Bronchial epithelial cell (primary cell): ENCODE results near the gene IFITM1. TPM values are rescaled to one million over a fixed set of nuclear protein-coding genes. Genes with fewer than 3 reads are reported as not detected.

ENCODE experiments used
- DNase-seq: peaks from one replicate; pipeline ENCODE4 v3.0.0-alpha.2; 2010; ENCODE audit warnings: low read depth
- FAIRE-seq: peaks from 2 replicates; lab custom pipeline; 2011; peaks lifted over from hg19 to GRCh38; lab: Jason Lieb, UNC
- H3K27me3 ChIP-seq: 2 replicates; pipeline ENCODE4 v1.5.1; 2011; ENCODE audit warnings: low read length; ENCODE audit not compliant: control insufficient read depth, insufficient read depth
- H3K36me3 ChIP-seq: 2 replicates; pipeline ENCODE4 v1.5.1; 2011; ENCODE audit warnings: low read length; ENCODE audit not compliant: control insufficient read depth, insufficient read depth
- H3K4me3 ChIP-seq: 2 replicates; pipeline ENCODE4 v1.5.1; 2011; ENCODE audit warnings: mild to moderate bottlenecking, low read depth, low read length, control low read depth
- CTCF ChIP-seq: IDR thresholded peaks from 2 replicates; pipeline ENCODE4 v1.5.1; 2011; ENCODE audit warnings: mild to moderate bottlenecking, moderate library complexity, low read length, control low read depth, inconsistent platforms; ENCODE audit not compliant: insufficient read depth, severe bottlenecking
- total RNA-seq: library from RNA; depleted of rRNA; stranded (reverse); fragments of >200 nt; gene quantifications from 2 replicates; pipeline ENCODE4 v1.2.1, GENCODE V29; 2014

Gene IFITM1
- total RNA-seq, 1 donor from 2014 or later: 1.8 TPM

GRCh38 chr11:289398-289711 lies 24.5 kb upstream of the IFITM1 start:
- no peak for DNase-seq
- Histone ChIP-seq H3K27me3 (peaks cover 14% of the 10 kb centered on the region), H3K4me3 (no peak overlapping the region), H3K36me3 (no peaks in the 10 kb centered on the region)
- no peak for TF ChIP-seq CTCF
- no peak for FAIRE-seq

- DNase-seq (no peak), FAIRE-seq (no peak)
- TF ChIP-seq CTCF: no peak
- H3K36me3 ChIP-seq: no peaks in the 10 kb centered on the region
- H3K4me3 ChIP-seq: no peak overlapping the region
- H3K27me3 ChIP-seq: peaks cover 14% of the 10 kb centered on the region
These were observed 23.9 kb upstream of the IFITM1 start for GRCh38 chr11:289712-290620.

DNA sequence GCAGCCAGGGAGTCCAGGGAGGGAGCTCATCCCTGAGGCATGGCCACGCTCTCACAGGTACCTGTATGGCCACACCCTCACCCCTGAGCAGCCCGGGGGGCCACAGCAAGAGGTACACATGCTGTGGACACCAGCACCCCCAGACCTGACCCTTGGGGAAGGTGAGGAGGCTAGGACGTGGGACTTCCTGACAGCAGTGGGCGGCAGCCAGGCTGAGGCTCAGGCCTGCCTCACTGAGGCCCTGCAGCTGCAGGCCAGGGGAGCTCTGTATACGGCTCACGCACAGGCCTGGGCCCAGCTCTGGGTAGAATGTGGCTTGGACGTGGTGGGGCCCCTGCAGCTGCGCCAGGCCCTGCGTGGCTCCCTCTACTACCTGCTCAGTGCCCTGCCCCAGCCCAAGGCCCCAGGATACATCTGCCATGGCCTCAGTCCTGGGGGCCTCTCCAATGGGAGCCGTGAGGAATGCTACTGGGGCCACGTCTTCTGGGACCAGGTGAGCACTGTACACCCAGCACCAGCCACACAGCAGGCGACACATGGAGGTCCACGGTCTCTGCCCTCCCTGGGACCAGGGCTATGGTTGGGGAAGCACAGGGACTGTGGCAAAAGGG lies 23.1 kb upstream of the IFITM1 start:
- TF ChIP-seq CTCF: no peak
- Histone ChIP-seq H3K4me3 (no peak overlapping the region), H3K27me3 (peaks cover 14% of the 10 kb centered on the region), H3K36me3 (no peaks in the 10 kb centered on the region)
- FAIRE-seq (no peak), DNase-seq (no peak)

GRCh38 chr11:291281-292210 lies 22.3 kb upstream of the IFITM1 start:
- FAIRE-seq: no peak
- Histone ChIP-seq H3K27me3 (peaks cover 14% of the 10 kb centered on the region), H3K4me3 (no peak overlapping the region), H3K36me3 (no peaks in the 10 kb centered on the region)
- TF ChIP-seq CTCF: no peak
- no peak for DNase-seq

GRCh38 chr11:292211-293121 lies 21.4 kb upstream of the IFITM1 start:
- no peak for TF ChIP-seq CTCF
- Histone ChIP-seq H3K27me3 (peaks cover 11% of the 10 kb centered on the region), H3K36me3 (no peaks in the 10 kb centered on the region), H3K4me3 (no peak overlapping the region)
- DNase-seq: no peak
- FAIRE-seq: peak; percentile 52
